Measurements from ENCODE around the gene DPP6.

DPP6 gene

GRCh38 chr7:154302380-154302779 lies 250.2 kb downstream of the DPP6 start:
- in situ Hi-C loops (cut with HindIII; ENCODE audit: low pct_unique_long_range_greater_than_20kb, low sequenced_read_pairs) = no loop called here
- DNase-seq (ENCODE audit: low read depth in 1 of 2, low spot score in 1 of 2) = no peak
- no peak for TF ChIP-seq JUND (IDR thresholded peaks at IDR 0.05; ENCODE audit: low read depth)

- in situ Hi-C loops (cut with HindIII; ENCODE audit: low pct_unique_long_range_greater_than_20kb, low sequenced_read_pairs) = no loop called here
- no peak for DNase-seq (ENCODE audit: low read depth in 1 of 2, low spot score in 1 of 2)
- TF ChIP-seq JUND (IDR thresholded peaks at IDR 0.05; ENCODE audit: low read depth) = no peak
These were observed 252.0 kb downstream of the DPP6 start for GRCh38 chr7:154304231-154304630.

- DNase-seq (ENCODE audit: low read depth in 1 of 2, low spot score in 1 of 2) = no peak
- TF ChIP-seq JUND (IDR thresholded peaks at IDR 0.05; ENCODE audit: low read depth) = no peak
- in situ Hi-C loops (cut with HindIII; ENCODE audit: low pct_unique_long_range_greater_than_20kb, low sequenced_read_pairs) = no loop called here
These were observed 252.8 kb downstream of the DPP6 start for GRCh38 chr7:154304740-154305700.

- no peak for DNase-seq (ENCODE audit: low read depth in 1 of 2, low spot score in 1 of 2)
- in situ Hi-C loops (cut with HindIII; ENCODE audit: low pct_unique_long_range_greater_than_20kb, low sequenced_read_pairs) = no loop called here
- TF ChIP-seq JUND (IDR thresholded peaks at IDR 0.05; ENCODE audit: low read depth) = no peak
These were observed 253.8 kb downstream of the DPP6 start for GRCh38 chr7:154306036-154306435.

- no peak for TF ChIP-seq JUND (IDR thresholded peaks at IDR 0.05; ENCODE audit: low read depth)
- in situ Hi-C loops (cut with HindIII; ENCODE audit: low pct_unique_long_range_greater_than_20kb, low sequenced_read_pairs) = no loop called here
- no peak for DNase-seq (ENCODE audit: low read depth in 1 of 2, low spot score in 1 of 2)
These were observed 256.7 kb downstream of the DPP6 start for GRCh38 chr7:154308928-154309327.

- in situ Hi-C loops (cut with HindIII; ENCODE audit: low pct_unique_long_range_greater_than_20kb, low sequenced_read_pairs) = no loop called here
- no peak for TF ChIP-seq JUND (IDR thresholded peaks at IDR 0.05; ENCODE audit: low read depth)
- no peak for DNase-seq (ENCODE audit: low read depth in 1 of 2, low spot score in 1 of 2)
These were observed 257.9 kb downstream of the DPP6 start for GRCh38 chr7:154310114-154310513.

GRCh38 chr7:154324196-154324595 lies 272.0 kb downstream of the DPP6 start:
- TF ChIP-seq JUND (IDR thresholded peaks at IDR 0.05; ENCODE audit: low read depth) = no peak
- in situ Hi-C loops (cut with HindIII; ENCODE audit: low pct_unique_long_range_greater_than_20kb, low sequenced_read_pairs) = no loop called here

GRCh38 chr7:154326421-154326820 lies 274.2 kb downstream of the DPP6 start:
- DNase-seq (ENCODE audit: low read depth in 1 of 2, low spot score in 1 of 2) = no peak
- in situ Hi-C loops (cut with HindIII; ENCODE audit: low pct_unique_long_range_greater_than_20kb, low sequenced_read_pairs) = no loop called here
- no peak for TF ChIP-seq JUND (IDR thresholded peaks at IDR 0.05; ENCODE audit: low read depth)

More at GRCh38 chr7:154324196-154324595, 272.0 kb downstream of the DPP6 start:
- no peak for DNase-seq (ENCODE audit: low read depth in 1 of 2, low spot score in 1 of 2)

GRCh38 chr7:154330318-154330717 lies 278.1 kb downstream of the DPP6 start:
- in situ Hi-C loops (cut with HindIII; ENCODE audit: low pct_unique_long_range_greater_than_20kb, low sequenced_read_pairs) = no loop called here
- no peak for TF ChIP-seq JUND (IDR thresholded peaks at IDR 0.05; ENCODE audit: low read depth)
- DNase-seq (ENCODE audit: low read depth in 1 of 2, low spot score in 1 of 2) = no peak

GRCh38 chr7:154332811-154333580 lies 280.8 kb downstream of the DPP6 start:
- no peak for TF ChIP-seq JUND (IDR thresholded peaks at IDR 0.05; ENCODE audit: low read depth)
- no peak for DNase-seq (ENCODE audit: low read depth in 1 of 2, low spot score in 1 of 2)
- in situ Hi-C loops (cut with HindIII; ENCODE audit: low pct_unique_long_range_greater_than_20kb, low sequenced_read_pairs) = no loop called here

GRCh38 chr7:154336295-154336694 lies 284.1 kb downstream of the DPP6 start:
- TF ChIP-seq JUND (IDR thresholded peaks at IDR 0.05; ENCODE audit: low read depth) = no peak
- no peak for DNase-seq (ENCODE audit: low read depth in 1 of 2, low spot score in 1 of 2)
- in situ Hi-C loops (cut with HindIII; ENCODE audit: low pct_unique_long_range_greater_than_20kb, low sequenced_read_pairs) = no loop called here

GRCh38 chr7:154338701-154339506 lies 286.7 kb downstream of the DPP6 start:
- no peak for DNase-seq (ENCODE audit: low read depth in 1 of 2, low spot score in 1 of 2)
- in situ Hi-C loops (cut with HindIII; ENCODE audit: low pct_unique_long_range_greater_than_20kb, low sequenced_read_pairs) = no loop called here
- TF ChIP-seq JUND (IDR thresholded peaks at IDR 0.05; ENCODE audit: low read depth) = no peak
